Bronchial epithelial cell (primary cell): ENCODE data around the gene COG6. TPM values are rescaled to one million over a fixed set of nuclear protein-coding genes. Genes with fewer than 3 reads are reported as not detected.

Experiments
- DNase-seq: peaks from one replicate; pipeline ENCODE4 v3.0.0-alpha.2; 2010; ENCODE audit warnings: low read depth
- FAIRE-seq: peaks from 2 replicates; lab custom pipeline; 2011; peaks lifted over from hg19 to GRCh38; lab: Jason Lieb, UNC
- H3K27me3 ChIP-seq: 2 replicates; pipeline ENCODE4 v1.5.1; 2011; ENCODE audit warnings: low read length; ENCODE audit not compliant: control insufficient read depth, insufficient read depth
- H3K36me3 ChIP-seq: 2 replicates; pipeline ENCODE4 v1.5.1; 2011; ENCODE audit warnings: low read length; ENCODE audit not compliant: control insufficient read depth, insufficient read depth
- H3K4me3 ChIP-seq: 2 replicates; pipeline ENCODE4 v1.5.1; 2011; ENCODE audit warnings: mild to moderate bottlenecking, low read depth, low read length, control low read depth
- CTCF ChIP-seq: IDR thresholded peaks from 2 replicates; pipeline ENCODE4 v1.5.1; 2011; ENCODE audit warnings: mild to moderate bottlenecking, moderate library complexity, low read length, control low read depth, inconsistent platforms; ENCODE audit not compliant: insufficient read depth, severe bottlenecking
- total RNA-seq: library from RNA; depleted of rRNA; stranded (reverse); fragments of >200 nt; gene quantifications from 2 replicates; pipeline ENCODE4 v1.2.1, GENCODE V29; 2014

COG6 gene
- total RNA-seq, 1 donor from 2014 or later, result 24.0 TPM

GRCh38 chr13:39688699-39689405, 33.4 kb downstream of the COG6 start:
- DNase-seq, result no peak
- no peak for TF ChIP-seq CTCF
- no peak for FAIRE-seq
- Histone ChIP-seq H3K27me3 (no peaks in the 10 kb centered on the region), H3K36me3 (peaks cover 3% of the 10 kb centered on the region), H3K4me3 (no peak overlapping the region)

- no peak for TF ChIP-seq CTCF
- no peak overlapping the region for H3K4me3 ChIP-seq
- DNase-seq (no peak), FAIRE-seq (no peak)
- no peaks in the 10 kb centered on the region for H3K27me3 ChIP-seq
- H3K36me3 ChIP-seq, result peaks cover 1% of the 10 kb centered on the region
Observed at GRCh38 chr13:39692660-39693438, 37.4 kb downstream of the COG6 start.

- Histone ChIP-seq H3K36me3 (no peaks in the 10 kb centered on the region), H3K27me3 (no peaks in the 10 kb centered on the region), H3K4me3 (no peak overlapping the region)
- no peak for TF ChIP-seq CTCF
- FAIRE-seq (no peak), DNase-seq (no peak)
Observed at GRCh38 chr13:39699274-39699673, 43.8 kb downstream of the COG6 start.

- DNase-seq (peak; percentile 93), FAIRE-seq (no peak)
- no peak for TF ChIP-seq CTCF
- no peak overlapping the region for H3K4me3 ChIP-seq
- no peaks in the 10 kb centered on the region for H3K27me3 ChIP-seq
- H3K36me3 ChIP-seq, result no peaks in the 10 kb centered on the region
Observed at GRCh38 chr13:39712626-39713025, 57.2 kb downstream of the COG6 start.

- TF ChIP-seq CTCF, result no peak
- FAIRE-seq (no peak), DNase-seq (no peak)
- no peak overlapping the region for H3K4me3 ChIP-seq
- H3K36me3 ChIP-seq, result no peaks in the 10 kb centered on the region
- no peaks in the 10 kb centered on the region for H3K27me3 ChIP-seq
Observed at GRCh38 chr13:39729156-39729555, 73.7 kb downstream of the COG6 start.

- Histone ChIP-seq H3K4me3 (no peak overlapping the region), H3K36me3 (no peaks in the 10 kb centered on the region), H3K27me3 (no peaks in the 10 kb centered on the region)
- no peak for FAIRE-seq
- no peak for DNase-seq
- no peak for TF ChIP-seq CTCF
Observed at GRCh38 chr13:39734952-39735351, 79.5 kb downstream of the COG6 start.
